NCI-H2227 (cell line): ENCODE results near the gene KRTAP2-4.
"Not testable (repeated sequence)": the region's sequence is repeated elsewhere in the genome, so short reads cannot be mapped to it uniquely, and the experiment has no call there.

Experiments used
- DNase-seq: peaks from one replicate; lab custom pipeline; 2025; ENCODE audit not compliant: unreplicated experiment; lab: John Stamatoyannopoulos, UW

Gene KRTAP2-4

DNA sequence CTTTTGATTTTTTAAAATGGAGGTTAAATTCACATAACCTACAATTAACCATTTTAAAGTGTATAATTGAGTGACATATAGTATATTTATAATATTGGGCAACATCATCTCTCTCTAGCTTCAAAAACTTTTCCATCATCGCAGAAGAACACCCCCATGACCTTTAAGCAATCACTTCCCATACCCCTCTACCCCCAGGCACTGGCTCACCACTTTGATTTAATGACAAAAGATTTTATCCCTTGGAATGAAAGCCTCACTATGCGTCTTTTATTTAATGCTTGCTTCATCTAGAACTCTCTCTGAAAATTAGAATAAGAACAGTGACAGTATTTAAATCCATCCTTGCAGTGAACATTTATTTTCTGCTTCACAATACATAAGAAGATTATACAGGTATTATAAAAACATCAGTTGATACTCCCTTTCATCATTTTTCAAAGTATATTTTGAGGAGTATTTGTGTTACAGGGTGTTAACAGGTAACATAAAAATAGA is 27.8 kb downstream of the KRTAP2-4 start:
- no peak for DNase-seq

DNA sequence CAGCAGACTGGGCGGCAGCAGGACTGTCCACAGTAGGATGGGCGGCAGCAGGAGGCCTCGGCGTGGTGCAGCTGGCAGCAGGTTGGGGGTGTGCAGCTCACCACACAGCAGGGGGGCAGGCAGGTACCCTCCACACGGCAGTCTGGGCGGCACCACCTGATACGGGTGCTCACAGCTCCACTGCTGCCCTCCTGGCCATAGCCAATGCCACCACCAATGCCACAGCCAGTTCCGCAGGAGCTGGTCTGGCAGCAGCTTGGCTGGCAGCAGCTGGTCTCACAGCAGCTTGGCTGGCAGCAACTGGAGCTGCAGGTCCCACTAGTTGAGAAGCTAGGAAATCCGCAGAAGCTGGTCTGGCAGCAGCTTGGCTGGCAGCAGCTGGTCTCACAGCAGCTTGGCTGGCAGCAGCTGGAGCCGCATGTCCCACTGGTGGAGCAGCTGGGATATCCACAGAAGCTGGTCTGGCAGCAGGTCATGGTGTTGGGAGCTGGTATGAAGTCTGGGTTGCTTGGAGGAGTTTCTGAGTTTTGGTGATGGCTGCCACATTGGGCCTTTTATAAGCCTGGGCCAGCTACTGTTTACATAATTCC is 31.2 kb downstream of the KRTAP2-4 start, which contains the start of gene KRTAP1-3:
KRTAP1-3 (minus strand) TSS at position 529 of the 590 bp plus-strand sequence; CDS start at position 476, 53 bp downstream.
- DNase-seq: not testable (repeated sequence)

DNA sequence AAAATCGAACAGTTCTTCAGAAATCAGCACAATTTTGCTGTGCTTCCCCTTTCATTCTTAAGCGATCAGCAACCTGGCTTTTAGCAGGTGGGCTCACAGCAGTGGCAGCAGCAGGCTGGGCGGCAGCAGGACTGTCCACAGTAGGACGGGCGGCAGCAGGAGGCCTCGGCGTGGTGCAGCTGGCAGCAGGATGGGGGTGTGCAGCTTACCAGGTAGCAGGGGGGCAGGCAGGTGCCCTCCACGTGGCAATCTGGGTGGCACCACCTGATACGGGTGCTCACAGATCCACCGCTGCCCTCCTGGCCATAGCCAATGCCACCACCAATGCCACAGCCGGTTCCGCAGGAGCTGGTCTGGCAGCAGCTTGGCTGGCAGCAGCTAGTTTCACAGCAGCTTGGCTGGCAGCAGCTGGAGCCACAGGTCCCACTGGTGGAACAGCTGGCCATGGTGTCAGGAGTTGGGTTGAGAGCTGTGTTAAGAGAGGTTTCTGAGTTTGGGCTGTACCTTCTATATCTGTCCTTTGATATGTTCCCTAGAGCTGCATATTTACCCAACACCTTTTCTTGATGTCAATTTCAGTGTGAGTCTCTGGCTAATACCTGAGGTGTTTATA is 35.9 kb downstream of the KRTAP2-4 start, which contains the start of gene KRTAP1-4:
KRTAP1-4 (minus strand) TSS at position 563 of the 613 bp plus-strand sequence; CDS start at position 446, 117 bp downstream.
- no peak for DNase-seq

DNA sequence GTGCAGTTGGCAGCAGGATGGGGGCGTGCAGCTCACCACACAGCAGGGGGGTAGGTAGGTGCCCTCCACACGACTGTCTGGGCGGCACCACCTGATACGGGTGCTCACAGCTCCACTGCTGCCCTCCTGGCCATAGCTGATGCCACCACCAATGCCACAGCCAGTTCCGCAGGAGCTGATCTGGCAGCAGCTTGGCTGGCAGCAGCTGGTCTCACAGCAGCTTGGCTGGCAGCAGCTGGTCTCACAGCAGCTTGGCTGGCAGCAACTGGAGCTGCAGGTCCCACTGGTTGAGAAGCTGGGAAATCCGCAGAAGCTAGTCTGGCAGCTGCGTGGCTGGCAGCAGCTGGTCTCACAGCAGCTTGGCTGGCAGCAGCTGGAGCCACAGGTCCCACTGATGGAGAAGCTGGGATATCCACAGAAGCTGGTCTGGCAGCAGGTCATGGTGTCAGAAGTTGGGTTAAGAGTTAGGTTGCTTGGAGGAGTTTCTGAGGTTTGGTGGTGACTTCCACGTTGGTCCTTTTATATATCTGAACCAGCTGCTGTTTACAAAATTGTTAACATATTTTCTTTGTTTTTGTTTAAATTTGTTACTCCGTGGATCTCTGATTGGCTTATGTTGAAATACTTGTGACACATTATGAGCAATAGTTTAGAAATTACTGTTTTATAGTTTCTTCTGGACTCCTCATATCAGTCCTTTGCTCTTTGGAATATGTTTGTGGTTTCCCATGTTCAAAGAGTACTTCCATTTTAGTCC is 38.8 kb downstream of the KRTAP2-4 start, which contains the start of gene KRTAP1-5:
KRTAP1-5 (minus strand) TSS at position 494 of the 757 bp plus-strand sequence; CDS start at position 441, 53 bp downstream.
- no peak for DNase-seq

DNA sequence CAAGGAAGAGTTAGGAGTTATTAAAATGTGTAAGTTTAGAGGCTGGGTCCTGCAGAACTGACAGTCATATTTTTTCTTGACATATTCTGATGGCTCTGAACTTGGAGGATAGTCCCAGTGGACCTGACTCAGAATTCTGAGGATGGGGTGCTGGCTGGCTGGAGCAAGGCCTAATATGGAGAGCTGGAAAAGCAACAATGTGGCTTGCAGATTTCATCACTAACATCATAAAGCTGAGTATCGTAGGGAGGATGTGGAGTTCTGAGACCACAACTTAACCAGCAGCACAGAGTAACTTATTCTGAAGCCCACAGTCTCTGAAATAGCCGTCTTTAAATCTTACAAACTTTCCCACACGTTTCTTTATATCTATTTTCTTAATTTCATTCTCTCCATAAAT is 41.0 kb downstream of the KRTAP2-4 start:
- no peak for DNase-seq

GRCh38 chr17:41020336-41020735 is 45.3 kb downstream of the KRTAP2-4 start:
- DNase-seq: no peak

- DNase-seq: no peak
Measured at GRCh38 chr17:41019415-41019814, 46.3 kb downstream of the KRTAP2-4 start.

DNA sequence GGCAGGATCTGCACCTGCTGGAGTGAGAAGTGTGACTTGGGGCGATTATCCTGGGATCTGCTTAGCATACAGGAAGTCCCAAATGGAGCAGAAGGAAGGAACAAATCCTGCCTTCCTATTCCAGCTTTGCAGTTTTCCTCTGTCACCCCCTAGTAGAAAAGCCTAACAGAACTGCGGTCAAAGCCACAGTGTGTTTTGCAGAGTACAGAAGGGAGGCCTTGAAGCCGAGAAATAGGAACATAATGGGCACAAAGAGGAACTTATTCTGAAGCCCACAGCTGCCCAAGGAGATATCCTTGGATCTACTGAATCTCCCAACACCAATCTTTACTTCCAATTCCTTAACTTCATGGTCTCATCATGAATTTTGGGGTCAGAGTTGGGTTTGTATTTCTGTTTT is 47.1 kb downstream of the KRTAP2-4 start:
- DNase-seq: no peak

DNA sequence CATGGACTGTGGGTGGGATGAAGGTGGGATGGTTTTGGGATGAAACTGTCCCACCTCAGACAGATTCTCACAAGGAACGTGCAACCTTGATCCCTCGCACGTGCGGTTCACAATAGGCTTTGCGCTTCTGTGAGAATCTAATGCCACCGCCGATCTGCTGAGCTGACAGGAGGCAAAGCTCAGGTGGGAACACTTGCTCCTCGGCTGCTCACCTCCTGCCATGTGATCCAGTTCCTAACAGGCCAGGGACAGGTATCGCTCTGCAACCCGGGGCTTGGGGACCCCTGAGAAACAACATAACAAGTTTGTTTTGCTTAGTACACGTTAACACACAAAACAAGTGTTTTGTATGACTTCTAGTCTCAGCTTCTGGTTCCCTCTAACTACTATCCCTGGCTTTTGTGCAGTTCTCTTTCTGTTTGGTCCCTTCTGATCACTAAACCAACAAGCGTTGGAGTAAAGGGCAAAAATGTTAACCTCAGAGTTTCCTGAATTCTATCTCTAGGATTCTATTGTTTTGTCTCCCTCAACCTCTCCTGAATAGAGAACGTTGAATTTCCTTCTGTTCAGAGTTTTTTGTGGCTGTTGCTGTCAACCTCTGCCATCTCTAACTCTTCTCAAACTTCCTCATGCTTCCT is 49.0 kb downstream of the KRTAP2-4 start:
- DNase-seq: no peak

DNA sequence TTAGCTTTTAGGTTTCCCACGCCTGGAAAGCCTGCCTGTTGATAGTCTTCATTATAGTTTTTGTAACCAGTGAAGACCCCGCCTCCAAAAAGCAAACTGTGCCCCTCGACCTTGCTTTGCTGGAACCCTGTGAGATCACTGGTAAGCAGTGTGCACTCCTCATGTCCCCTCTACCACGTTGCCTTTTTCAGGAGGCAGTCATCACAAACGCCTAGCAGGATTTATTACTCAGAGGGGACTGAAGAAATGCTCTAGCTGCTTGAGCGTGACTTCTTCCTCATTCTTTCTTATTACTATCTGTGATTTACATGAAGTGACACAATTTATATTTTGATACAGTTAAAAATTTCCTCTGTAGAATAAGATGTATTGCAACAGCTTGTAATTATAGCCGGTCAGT is 50.2 kb downstream of the KRTAP2-4 start:
- no peak for DNase-seq
